Amniotic epithelial cell (primary cell): ENCODE results near the gene SAMMSON.
A peak's percentile ranks its signal among the peaks of the same experiment; 100 is the strongest.

ENCODE experiments used
- DNase-seq: peaks from one replicate; pipeline ENCODE4 v3.0.0-alpha.2; 2010; ENCODE audit warnings: low read depth

Gene SAMMSON

DNA sequence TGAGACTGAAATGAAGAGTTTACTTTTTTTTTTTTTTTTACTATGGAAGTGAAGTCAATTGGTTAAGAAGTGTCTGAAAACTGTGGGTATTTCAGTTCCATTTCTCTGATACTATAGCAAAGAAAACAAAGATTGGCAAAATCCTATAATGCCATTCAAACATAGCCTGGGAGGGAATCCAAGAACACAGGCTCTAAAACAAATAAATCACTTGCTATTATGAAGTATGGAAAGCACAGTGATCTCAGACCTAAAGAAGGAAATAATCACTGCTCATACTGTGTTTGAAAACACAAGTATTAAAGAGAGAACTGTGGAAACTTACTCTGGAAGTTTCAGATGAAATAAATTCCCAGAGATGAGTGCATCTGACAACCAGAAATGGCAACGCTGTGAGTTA is 12.0 kb downstream of the SAMMSON start:
- DNase-seq = no peak

DNA sequence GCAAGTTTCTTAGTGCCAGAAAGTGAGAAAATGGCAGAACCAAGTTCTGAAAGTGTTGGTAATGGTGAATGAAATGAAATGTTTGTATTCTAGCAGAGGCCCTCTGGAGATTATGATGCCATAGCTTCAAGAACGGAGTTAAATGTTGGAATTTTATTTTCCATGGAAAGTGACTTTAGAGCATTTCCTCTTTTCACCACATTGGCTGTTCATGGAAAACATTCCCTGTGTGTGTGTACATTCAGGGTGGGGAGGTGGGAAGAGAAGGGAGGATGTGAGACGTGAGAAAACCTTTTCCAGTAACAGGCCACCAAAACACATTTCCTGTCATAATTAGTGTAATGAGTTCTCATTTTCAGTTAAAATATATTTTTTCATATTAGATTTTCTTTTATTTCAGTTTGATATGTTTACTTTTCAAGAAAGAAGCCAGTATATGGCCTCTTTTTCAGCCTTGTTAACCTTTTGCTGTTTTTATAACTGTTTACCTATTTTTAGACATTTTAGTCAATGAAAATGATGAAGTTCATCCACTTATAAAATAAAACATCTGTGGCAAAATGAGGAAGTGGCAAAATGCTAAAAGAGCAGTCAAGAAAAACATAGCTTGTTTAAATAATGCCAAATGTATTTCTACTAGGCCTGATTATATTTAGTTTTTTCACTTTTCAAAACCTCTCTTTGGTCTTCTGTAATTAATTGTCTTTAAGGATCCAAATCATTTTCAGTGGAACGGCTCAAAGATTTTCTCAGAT is 21.6 kb downstream of the SAMMSON start:
- no peak for DNase-seq

DNA sequence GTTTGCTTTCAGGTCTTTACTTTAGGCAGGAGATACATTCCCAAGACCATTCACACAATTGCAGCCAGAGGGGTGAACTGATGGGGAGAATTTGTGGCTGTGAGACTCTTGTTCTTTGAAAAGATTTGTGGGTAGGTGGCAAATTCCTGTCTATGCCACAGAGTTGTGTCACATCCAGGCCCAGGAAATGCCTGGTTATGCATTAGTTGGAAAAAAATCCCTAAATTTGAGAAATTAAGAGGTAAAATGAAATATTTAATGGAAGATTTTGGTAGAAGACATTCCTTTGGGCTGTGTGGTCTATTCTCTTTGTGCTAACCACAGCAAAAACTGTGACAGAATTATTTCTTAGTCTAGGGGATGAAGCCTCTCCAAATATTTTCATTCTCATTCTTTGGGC is 28.8 kb downstream of the SAMMSON start:
- no peak for DNase-seq

DNA sequence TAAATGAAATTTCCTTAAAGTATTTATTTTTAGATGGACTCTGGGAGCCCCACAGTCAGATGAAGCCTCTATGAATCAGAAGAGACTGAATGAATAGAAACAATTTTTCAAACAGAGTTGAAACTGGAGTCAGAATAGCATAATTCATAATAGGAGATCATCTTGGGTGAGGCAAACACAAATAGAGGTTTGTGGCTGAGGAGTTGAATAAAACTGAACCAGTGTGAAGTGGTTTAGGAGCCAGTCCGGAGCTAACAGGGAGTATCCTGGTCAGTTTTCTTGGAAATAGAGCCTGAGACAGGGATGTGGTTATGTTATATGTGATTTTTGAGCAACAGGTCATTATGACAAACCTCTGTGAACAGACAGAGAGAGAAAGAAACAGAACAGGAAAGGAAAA is 39.2 kb downstream of the SAMMSON start:
- DNase-seq = no peak

DNA sequence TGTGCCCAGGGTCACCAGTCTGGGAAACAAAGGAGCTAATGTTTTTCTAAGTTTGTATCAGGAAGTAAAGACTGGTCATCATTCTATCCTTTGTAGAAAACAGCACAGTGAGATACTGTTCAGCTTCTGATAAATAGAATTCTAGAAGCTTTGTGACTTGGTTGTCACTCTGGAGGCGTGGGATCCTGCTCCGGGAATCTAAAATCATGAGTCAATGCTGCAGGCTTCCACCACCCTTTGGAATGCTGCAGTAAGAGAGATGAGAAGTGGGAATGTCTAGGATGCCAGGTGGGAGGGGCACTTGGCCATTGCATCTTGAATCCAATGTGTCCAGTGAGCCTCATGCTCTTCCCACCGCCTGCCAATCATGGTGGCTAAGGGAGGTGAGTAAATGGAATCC is 40.9 kb downstream of the SAMMSON start:
- no peak for DNase-seq

DNA sequence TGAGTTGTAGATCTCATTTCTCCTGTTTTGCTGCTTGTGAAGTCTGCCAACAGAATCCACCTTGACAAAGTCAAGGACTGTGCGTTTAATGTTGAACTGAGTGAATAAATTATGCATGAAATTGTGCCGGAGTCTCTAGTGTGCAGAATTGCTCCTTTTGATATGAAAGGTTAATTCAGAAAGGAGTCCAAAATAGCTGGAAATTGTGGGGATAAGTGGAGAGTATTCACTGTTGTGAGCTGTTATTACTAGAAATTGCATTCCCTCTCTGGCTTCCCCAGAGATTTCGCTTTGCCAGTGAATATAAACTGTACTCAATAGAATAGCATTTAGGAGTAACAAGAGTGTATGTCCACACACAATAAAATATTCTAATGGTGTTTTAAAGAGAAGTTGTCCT is 43.1 kb downstream of the SAMMSON start:
- no peak for DNase-seq

DNA sequence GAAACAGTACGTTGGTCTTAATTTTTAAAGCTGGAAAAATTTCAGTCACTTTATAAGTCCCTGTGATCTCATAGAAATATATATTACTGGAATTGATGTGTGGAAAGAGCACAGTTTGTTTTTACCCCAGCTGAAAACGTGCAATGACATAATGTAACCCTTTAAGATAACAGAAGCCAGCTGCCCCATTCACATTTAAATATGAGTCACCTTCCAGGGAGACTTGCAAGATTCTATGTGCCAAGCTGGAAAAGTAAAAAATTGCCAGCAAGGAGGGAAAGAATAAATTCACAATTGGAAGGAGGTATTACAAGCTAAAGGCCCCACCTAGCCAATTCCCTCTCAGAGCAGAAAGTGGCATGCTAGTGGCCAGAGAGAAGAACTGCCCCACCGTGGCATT is 50.2 kb downstream of the SAMMSON start:
- DNase-seq = peak; percentile 22

DNA sequence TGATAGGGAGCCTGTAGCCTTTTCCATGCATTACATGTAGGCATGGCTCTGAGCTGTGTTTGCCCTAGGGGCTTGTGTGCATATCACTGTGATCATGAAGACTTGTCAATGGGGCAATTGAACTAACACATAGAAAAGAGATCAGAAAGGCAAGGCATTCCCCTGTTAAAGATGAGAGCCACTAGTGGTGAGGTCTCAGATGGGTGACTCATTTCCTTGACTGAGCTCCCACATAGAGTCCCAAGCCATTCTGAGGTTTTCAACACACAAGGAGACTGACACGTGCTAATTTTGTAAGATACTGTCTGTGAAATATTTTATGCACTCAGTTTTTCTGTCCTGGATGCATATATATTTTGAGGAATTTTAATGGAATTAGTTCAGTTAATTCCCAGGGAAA is 53.8 kb downstream of the SAMMSON start:
- no peak for DNase-seq

DNA sequence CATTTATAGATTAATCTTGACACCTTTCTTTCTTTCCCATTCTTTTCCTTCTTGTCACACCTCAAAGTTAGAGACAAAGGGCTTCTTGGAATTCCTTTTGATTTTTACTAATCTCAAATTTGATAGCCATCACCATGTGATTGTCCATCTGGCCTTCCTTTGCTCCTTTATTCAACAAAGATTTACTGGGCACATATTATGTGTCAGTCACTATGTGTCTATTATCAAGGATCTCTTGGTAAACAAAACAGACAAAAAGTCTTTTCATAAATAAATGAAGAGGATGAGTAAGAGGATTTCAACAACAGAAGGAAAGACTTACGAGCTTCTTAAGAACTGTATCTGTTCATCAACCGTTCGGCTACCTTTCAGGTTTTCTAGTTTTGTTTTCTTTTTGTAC is 56.5 kb downstream of the SAMMSON start:
- no peak for DNase-seq

DNA sequence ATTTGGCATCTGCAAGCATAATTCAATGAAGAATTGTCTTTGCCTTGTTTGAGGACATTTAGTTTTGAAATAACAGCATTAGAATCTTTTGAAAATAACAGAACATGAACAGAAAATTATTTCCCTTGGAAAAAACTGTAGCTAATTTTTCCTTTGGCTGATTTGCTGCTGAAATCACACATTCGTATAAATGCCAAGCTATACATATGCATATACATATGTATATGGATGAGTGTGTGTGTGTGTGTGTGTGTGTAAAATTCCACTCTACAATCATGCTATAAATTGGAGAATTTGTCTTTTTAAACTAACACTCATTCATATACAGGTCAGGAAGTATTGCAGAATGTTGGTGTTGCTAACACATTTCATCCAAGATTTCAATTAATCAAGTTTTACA is 57.9 kb downstream of the SAMMSON start:
- DNase-seq = no peak

DNA sequence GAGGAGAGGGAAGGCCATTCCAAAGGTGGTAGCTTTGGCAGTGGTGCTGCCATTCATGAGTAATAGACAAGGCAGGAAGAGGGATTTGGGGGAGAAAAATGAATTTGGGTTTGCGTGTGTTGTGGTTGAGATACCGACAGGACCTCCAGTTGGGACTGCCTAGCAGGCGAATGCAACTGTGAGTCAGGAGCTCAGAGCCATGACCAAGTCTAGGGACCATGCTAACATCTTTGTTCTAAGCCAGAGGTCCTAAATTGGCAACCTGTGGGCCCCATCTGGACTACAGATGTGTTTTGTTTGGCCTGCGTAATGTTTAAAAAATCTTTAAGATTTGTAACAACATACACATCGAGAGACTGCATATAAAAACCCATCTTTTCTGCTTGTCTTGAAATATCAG is 61.6 kb downstream of the SAMMSON start:
- DNase-seq = no peak

DNA sequence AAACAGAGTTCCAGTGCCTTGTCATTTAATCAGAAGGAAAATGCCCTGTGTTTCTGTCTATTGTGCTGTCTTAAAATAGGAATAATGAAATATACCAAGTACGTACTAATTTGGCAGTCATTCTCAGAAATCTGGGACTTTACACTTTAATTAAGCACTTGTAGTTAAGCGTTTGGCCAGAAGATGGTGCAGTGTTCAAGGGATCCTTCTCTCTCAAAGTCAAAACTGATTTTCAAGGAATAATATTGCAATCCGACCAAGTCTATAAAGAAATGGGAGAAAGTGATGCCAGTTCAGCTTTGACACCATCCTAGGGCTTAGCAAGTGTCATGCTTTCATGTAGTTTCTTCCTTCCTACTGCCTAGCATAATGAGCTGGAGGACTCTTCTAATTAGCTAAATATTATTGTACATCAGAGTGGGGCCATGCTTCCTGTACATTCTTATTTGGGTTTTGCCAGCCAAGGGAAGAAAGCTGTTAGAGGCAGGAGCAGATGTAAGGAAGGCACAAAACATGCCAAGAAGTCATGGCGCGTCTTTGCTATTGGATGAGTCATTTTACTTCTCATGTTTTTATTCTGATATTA is 64.8 kb downstream of the SAMMSON start:
- peak; percentile 33 for DNase-seq

DNA sequence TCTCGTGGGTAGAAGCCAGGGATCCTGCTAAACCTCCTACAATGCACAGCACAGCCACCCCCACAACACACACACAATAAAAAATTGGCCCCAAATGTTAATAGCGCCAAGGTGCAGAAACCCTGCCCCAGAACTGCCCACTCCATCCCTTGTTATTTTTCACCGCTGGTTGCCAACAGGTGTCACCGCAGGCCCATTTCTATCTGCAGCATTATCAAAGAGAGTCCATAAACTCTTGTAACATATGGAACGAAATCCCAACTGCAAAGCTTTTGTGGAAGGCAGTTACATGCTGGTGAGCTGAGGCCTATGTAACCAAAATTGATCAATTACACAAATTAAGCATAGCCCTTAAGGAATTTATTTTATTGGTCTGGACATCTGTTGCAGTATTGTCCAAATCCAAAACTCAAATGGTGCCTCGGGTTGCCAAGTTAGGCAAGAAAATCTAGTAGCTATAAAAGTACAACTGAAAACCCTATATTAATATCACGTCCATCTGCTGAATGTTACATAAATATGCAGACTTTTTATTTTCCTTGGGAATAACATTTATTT is 66.2 kb downstream of the SAMMSON start:
- no peak for DNase-seq

DNA sequence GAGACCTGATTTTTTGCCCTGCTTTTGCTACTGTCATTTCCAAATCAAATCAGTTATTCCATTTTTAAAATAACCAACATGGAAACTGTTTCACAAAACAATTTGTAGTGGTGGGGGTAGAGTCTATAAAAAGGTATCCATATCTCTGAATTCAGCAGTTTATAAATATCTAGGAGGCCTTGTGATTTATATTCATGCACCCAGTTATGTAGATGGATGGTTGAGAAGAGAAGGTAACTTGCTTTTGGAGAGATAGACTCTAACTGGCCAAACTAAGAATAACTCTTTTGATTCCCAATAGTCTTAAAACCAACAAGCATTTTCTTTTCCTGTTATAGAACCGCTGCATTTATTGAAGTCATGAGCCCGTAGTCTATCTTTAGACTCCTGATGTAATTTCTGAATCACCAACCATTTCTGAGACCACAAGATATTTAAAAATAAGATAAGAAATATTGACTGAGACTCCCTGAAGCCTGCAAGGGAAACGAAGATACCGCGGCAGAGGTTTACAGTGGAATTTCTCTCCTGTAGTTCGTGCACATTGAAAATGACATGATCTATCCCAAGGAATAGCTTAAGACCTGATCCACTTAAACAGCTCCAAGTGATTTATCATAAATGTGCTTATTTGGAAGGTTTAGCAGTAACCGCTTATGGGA is 68.5 kb downstream of the SAMMSON start:
- peak; percentile 71 for DNase-seq

DNA sequence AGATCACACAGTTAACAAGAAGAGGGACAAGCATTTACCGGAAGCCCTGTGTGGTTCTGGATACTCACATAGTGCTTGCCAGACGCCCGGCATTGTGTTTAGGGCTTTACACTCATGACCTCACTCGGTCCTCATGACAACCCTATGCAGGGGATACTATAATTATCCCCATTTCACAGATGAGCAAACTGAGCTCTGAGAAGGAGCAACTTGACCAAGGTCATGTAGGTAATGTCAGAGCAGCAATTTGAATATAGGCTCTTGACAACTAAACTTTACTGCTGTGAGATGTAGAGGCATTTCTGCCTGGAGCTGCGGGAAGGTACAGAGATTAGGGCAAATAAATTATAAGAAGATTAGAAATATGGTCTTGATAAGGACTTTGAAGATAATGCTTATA is 70.0 kb downstream of the SAMMSON start:
- DNase-seq = no peak

DNA sequence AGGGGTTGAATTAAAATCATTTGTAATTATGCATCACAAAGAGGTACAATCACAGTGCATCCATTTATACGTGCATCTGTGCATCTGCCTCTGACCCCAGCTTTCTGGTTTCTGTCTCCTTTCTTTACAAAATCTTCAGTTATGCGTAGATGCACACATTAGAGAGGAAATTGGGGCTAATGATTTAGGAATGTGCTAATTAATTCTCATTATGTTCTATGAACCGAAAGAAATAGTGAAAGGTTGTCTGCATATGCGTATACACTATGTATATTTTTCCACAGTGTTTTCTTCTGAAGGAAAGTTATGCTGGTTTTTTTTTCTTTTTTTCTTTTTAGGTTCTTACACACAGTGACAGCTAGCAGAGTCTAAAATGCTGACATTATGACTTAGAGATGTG is 71.6 kb downstream of the SAMMSON start:
- DNase-seq = no peak

DNA sequence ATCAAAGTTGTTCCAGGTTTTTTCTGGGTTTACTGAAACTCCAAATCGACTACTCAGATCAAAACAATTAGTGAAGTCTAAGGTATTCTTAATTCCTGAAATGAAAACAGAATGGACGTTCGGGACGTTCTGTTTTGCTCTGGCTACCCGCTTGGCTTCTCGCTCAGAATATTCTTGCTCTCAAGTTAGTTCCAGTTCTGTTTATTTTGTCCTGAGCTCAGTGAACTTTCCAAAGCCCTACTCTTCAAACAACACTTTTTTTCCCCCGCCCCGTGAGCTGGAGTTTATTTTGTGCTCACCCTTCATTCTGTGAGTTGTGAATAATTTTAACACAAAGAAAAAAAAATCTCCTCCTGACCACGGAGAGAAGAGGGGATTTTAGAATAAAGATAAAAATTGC is 72.6 kb downstream of the SAMMSON start:
- DNase-seq = no peak

DNA sequence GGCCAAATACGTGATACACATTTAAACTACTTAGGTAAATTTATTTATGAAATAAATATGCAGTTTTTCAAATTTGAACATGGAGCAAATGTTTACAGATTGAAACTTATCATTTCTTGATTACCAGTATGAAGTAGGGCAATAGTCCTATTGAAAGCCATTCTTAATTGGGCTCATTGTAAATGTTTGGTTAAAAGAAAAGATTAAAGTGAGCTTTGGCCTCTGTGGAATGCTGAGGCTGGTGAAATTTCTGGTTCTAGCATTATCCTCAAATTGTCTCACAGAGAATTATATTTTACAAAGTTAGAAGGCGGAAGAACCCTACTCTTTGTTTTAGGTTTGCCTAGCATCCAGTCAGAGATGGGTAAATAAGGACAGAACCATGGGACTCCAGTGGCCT is 73.2 kb downstream of the SAMMSON start:
- DNase-seq = no peak

DNA sequence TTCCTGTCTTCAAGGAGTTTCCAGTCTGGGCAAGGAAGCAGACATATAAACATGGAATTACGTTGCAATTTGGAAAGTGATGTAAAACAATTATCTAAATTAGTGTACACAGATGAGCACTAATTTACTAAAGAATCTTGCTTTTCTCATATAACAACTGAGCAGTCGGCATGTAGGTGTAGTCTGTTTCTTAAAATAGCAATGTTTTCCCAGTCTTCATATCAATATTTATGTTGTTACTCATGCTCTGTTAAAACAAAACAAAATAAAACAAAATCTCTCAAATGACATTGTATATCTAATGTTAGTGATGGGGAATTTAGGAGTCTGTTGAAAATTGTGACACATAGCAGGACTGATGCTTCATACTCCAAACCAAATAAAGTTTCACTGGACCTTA is 75.6 kb downstream of the SAMMSON start:
- DNase-seq = no peak

DNA sequence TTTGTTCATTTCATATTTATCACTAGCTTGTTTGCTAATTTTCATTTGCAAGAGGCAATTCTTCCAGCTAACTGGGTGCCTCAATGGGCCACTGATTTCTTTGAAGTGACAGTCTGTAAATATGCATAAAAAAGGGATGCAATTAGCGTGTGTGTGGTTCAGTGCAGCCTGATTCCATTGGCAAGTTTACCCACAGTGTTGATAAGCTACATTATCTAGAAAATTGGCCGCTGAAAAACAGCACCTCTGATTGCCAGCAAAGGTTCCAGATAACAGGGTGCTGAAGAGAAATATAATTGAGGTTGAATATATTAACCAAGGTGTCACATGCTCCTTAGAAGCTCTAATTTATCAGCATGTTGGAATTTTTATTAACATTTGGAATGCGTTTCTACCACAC is 76.9 kb downstream of the SAMMSON start:
- no peak for DNase-seq

DNA sequence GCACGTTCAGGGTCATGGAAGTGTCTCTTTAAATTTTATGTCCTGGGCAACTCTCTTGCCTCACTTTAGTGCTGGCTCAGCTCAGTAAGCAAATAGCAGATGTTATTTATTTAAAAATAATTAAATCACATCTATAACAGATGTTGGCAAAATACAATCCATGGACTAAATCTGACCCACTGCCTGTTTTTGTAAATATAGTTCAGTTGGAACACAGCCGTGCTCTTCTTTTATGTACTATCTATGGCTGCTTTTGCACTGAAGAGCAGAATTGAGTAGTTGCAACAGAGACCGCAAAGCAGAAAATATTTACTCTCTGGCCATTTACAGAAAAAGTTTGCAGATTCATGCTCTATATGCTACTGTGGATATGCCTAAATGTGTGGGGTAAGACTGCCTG is 79.2 kb downstream of the SAMMSON start:
- DNase-seq = no peak

DNA sequence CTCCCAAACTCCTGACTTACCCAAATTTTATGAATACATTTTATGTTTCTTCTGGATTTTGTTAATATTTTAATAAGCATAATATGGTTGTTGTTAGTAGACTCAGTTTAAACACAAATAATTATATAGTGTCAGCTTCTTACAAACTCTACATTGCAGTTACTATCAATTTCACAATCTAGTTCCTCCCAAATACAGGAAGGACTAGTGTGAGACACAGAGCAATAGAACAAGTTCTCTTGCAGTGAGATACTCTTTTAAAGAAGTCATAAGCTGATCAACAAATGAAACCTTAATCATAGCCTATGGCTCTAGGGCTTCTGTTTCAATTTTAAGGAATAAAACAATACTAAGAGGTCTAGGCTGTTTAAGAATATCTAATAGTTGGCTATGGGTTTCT is 86.1 kb downstream of the SAMMSON start:
- no peak for DNase-seq

DNA sequence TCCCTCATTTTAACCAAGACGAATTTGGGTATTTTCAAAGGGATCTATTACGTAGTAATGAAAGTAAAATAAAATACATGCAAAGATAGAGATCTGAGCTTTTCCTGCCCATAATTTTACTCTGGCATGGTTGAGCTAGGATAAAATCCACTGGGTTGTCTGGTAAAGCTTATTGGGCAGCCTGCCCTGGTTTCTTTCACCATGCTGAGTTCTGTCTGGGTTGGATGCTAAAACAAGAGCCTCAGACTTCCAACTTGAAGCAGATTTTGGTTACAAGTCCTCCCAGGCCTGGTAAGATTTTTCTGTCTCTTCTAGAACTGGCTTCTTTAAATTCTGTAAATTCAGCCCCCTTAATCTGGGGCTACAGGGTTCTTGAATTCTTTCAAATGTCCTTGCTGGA is 86.8 kb downstream of the SAMMSON start:
- DNase-seq = no peak
